LNCaP clone FGC (cell line): Measurements from ENCODE around the gene ZNF367.

Experiments used
- DNase-seq: peaks from one replicate; pipeline ENCODE4 v3.0.0-alpha.2; 2011; ENCODE audit warnings: low read depth
- H3K4me3 ChIP-seq: 2 replicates; pipeline ENCODE4 v1.5.1; 2011; ENCODE audit warnings: mild to moderate bottlenecking, low read depth, low read length, control low read depth
- TF ChIP-seq, protein P1 (sequence below): IDR thresholded peaks from 2 replicates; pipeline ENCODE4 v1.5.1; 2012; ENCODE audit warnings: mild to moderate bottlenecking; ENCODE audit not compliant: control insufficient read depth, insufficient read depth; ENCODE audit errors: extremely low read depth

Gene ZNF367

DNA sequence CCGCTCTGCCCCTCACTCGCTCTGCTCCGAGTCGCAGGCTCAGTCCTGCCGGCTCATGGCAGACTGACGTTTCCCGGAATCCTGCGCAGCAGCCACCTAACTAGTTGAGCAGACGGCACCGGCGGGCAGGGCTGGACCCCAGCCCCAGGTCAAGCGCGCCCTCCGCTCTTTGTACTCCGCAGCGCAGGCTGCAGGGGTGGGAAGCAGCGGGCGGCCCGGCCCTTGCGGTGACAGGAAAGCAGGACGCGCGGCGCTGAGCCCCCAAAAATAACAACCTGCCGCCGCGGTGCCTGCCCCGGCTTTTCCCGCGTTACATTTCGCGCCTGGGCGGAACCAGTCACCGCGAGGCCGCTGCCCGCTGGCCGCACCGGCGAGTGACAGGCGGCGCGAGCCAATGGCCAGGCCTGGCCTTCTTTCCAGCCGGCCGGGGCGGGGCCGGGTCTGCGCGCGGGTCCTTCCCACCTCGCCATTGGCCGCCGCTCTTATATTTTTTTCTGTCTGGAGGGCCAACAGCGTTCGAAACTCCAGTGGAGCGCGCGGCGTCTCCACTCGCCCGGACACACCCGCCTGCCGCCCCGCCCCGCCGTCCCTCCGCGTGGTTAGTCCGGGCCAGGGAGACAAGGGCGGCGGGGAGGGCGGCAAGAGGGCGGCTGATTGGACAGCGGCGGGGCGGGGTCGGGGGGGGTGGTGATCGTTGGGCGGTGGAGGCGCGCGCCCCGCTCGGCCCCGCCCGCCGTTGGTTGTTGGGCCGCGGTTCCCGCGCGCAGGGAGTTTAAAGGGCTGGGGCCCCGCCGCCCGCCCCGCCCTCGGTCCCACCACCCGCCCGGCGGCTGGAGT is at the start of gene ZNF367:
TSS of gene ZNF367 (minus strand) at position 288 of the 837 bp plus-strand sequence. CDS start 338 bp downstream, outside the sequence.
- TF ChIP-seq, protein P1, sequence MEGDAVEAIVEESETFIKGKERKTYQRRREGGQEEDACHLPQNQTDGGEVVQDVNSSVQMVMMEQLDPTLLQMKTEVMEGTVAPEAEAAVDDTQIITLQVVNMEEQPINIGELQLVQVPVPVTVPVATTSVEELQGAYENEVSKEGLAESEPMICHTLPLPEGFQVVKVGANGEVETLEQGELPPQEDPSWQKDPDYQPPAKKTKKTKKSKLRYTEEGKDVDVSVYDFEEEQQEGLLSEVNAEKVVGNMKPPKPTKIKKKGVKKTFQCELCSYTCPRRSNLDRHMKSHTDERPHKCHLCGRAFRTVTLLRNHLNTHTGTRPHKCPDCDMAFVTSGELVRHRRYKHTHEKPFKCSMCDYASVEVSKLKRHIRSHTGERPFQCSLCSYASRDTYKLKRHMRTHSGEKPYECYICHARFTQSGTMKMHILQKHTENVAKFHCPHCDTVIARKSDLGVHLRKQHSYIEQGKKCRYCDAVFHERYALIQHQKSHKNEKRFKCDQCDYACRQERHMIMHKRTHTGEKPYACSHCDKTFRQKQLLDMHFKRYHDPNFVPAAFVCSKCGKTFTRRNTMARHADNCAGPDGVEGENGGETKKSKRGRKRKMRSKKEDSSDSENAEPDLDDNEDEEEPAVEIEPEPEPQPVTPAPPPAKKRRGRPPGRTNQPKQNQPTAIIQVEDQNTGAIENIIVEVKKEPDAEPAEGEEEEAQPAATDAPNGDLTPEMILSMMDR = no peak
- H3K4me3 ChIP-seq = peak within 1 kb of the TSS; percentile 73
- peak; percentile 84 for DNase-seq

DNA sequence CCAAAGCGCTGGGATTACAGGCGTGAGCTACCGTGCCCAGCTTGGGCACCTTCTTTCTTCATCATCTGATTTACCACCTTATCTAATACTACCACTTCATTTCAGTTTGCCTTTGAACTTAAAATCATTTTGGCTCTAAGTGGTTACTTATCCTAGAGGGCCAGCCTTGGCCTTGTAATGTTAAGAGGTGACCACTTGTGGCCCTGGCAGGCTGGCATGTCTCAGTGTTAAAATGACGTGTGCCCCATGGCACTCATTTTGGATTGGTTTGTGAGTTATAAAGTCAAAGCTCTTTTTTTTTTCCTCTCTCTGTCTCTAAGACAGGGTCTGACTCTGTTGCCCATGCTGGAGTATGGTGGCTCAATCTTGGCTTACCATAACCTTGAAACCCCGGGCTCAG is 49.6 kb upstream of the ZNF367 start:
- no peak overlapping the region for H3K4me3 ChIP-seq
- no peak for DNase-seq
- TF ChIP-seq, protein P1 = no peak

DNA sequence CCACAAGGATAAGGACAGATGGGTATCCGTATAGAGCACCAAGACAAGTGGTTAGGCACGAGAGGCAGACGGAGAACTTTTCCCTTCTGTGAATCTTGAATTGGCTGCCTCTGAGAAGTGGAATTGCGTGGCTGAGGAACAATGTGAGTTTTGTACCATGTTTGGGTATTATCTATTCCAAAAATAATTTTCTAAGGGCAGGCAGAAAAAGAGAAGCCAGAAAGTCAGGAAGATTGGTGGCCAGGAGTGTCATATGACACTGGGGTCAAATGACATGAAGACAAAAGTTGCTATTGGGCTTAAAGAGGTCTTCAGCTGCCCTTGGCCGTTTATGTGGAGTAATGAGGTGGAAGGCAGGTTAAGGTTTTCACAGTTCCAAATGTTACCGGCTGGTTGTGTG is 46.3 kb upstream of the ZNF367 start:
- H3K4me3 ChIP-seq = no peak overlapping the region
- DNase-seq = no peak
- TF ChIP-seq, protein P1 = no peak

DNA sequence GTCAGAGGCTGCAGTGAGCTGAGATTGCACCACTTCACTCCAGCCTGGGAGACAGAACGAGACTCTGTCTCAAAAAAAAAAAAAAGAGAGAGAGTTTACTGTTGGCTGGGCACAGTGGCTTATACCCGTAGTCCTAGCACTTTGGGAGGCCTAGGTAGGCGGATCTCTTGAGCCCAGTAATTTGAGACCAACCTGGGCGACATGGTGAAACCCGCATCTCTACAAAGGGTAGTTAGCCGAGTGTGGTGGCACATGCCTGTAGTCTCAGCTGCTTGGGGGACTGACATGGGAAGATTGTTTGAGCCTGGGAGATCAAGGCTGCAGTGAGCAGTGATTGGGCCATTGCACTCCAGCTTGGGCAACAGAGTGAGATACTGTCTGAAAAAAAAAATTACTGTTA is 44.4 kb upstream of the ZNF367 start:
- TF ChIP-seq, protein P1 = no peak
- H3K4me3 ChIP-seq = no peak overlapping the region
- no peak for DNase-seq

DNA sequence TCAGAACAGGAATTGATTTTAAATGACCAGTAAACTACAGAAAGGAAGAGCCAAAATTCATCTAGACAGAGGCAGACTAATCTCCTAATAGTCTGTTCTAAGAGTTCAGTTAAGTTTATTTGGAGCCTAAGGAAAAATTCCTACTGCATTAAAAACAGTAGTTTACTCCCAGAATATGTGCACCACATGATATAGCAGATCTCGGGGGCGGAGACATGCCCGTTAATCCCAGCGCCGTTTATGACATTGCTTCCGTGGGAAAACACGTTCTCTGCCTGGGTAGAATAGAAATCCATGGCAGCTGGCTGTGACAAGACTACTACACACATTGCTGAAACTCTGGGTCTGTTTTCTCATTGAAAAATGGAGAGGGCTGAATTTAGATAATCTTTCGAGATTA is 43.2 kb upstream of the ZNF367 start:
- no peak for DNase-seq
- TF ChIP-seq, protein P1 = no peak

DNA sequence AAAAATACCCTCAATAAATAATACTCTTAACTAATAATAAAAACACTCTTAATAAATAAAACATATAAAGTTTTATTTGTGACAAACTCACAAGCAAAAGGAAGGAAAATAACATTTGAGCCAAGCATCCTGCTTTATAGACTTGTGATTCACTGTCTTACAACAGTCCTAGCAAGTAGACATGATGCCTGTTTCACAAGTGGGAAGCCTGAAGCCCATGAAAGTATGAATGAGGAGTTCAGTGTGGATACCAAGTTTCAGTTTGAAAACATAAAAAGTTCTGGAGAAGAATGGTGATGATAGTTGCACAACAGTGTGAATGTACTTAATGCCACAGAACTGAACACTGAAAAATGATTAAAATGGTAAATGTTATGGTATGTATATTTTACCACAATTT is 42.7 kb upstream of the ZNF367 start:
- TF ChIP-seq, protein P1 = no peak
- DNase-seq = no peak
- no peak overlapping the region for H3K4me3 ChIP-seq

More for the DNA sequence above, 43.2 kb upstream of the ZNF367 start:
- H3K4me3 ChIP-seq = no peak overlapping the region
